Measurements from ENCODE around the gene RPGRIP1L.
A peak's percentile ranks its signal among the peaks of the same experiment; 100 is the strongest.
"Not testable (repeated sequence)": the region's sequence is repeated elsewhere in the genome, so short reads cannot be mapped to it uniquely, and the experiment has no call there.

Gene RPGRIP1L

DNA sequence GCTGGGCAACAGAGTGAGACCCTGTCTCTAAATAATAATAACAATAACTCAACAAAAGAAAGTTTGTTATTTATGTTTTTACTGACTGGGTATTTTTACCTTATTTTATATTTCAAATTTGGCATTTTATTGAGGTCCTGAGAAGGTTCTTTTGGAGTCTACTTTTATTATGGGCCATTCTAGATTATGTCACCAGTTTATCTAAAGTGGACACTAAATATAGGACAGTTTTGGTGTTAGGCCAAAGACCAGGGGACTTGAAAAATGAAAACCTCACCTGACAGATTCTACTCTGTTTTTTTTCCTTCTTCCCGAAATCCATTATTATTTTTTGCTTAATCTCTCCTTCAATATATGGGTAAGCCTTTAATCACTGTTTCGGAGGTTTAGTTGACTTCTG lies 8.4 kb upstream of the RPGRIP1L start:
- no peak for DNase-seq (ENCODE audit: low read depth)

DNA sequence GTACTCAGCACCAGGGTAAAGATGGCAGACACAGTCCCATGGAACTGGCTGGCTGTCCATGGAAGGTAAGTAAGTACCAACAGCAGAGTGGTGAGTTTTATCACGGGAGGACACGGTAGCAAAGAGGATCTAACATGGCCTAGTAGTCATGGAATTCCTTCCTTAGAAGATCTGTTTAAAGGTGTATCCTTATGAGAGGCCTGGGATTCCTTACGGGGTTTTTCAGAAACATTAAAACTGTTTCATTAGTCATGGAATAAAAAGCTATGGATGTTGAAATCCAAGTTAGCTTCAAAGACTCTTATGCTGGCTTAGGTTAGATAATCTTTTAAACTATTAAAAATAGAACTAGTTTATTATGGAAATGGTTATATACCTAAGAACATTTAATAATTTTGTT lies 7.7 kb upstream of the RPGRIP1L start:
- no peak for DNase-seq (ENCODE audit: low read depth)

DNA sequence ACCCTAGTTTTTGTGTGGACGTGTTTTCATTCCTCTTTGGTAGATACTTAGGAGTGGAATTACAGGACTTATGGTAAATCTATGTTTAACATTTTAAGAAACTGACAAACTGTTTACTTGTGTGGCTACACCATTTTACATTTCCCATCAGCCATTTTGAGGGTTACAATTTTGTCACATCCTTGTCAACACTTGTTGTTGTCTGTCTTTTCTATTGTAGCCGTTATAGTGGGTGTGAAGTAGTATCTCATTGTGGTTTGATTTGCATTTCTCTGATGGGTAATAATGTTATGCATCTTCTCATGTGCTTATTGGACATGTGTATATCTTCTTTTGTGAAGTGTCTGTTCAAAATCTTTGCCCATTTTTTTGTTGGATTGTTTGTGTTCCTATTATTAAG lies 4.8 kb upstream of the RPGRIP1L start:
- no peak for DNase-seq (ENCODE audit: low read depth)

DNA sequence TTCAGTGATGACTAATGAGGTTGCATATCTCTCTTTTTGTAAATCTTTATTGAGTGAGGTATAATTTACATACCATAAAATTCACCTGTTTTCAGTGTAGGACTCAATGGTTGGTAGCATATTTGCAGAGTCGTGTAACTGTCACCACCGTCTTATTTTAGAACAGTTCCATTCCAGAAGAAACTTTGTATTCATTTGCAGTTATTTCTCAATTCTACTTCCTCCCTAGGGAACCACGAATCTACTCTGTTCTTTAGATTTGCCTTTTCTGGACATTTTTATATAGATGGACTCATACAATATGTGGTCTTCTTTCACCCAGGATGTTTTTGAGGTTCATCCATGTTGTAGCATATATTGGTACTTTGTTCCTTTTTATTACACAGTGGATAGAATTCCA lies 4.0 kb upstream of the RPGRIP1L start:
- no peak for DNase-seq (ENCODE audit: low read depth)

DNA sequence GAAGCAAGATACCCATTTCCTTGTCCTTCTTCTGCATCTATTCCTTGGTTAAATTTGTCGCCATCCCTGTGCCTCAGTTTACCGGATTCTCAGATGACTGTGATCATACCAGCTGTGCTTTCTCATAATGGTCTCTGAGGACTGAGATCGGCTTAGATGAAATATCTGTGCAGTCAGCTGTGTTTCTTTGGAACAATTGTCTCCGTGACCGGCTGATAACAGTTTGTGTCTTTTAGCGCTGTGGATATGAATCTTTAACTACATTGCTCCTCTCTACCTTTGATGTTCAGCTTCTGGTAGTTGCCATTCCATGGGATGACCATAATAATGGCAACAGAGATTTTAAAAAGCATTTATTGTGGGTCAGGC lies 770 bp upstream of the RPGRIP1L start:
- DNase-seq (ENCODE audit: low read depth): no peak

DNA sequence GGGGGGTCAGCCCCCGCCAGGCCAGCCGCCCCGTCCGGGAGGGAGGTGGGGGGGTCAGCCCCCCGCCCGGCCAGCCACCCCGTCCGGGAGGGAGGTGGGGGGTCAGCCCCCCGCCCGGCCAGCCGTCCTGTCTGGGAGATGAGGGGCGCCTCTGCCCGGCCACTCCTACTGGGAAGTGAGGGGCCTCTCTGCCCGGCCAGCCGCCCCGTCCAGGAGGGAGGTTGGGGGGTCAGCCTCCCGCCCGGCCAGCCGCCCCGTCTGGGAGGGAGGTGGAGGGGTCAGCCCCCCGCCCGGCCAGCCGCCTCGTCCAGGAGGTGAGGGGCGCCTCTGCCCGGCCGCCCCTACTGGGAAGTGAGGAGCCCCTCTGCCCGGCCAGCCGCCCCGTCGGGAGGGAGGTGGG lies 5.4 kb downstream of the RPGRIP1L start:
- DNase-seq (ENCODE audit: low read depth): not testable (repeated sequence)

DNA sequence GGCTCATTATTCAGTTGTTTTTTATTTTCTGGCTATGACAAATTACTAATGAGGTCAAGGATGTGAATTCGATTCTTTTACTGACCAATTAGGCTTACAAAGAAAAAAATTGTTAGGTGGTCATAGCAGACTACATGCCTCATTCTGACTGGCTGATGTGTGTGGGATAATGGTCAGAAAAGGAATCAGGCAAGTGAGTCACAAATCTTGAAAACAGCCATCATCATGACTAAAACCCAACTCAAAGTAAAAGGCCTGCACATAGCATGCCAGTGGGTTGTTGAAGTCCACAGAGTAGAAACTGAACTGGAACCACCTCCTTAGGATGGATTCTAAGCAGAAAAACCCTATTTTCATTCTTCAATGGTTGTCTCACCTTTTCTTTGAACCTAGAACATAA lies 8.6 kb downstream of the RPGRIP1L start:
- peak; percentile 91 for DNase-seq (ENCODE audit: low read depth)

DNA sequence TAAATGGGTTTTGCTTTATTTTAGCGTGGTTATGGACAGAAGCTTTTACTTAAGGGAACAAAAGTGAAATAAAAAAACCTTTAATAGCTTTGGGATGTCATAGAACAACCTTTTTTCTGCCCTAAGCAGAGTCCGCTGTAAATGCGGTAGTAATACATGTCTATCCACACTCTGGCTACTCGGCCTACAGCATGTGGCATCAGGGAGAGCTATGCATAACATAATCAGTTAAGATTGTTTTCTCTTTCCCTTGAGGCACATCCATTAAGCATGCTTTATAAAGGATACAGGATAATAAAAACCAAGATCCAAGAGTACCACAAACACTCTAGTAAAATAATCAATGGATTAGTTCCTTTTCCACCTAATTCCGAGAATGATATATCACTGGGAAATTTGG lies 10.3 kb downstream of the RPGRIP1L start:
- DNase-seq (ENCODE audit: low read depth): no peak

DNA sequence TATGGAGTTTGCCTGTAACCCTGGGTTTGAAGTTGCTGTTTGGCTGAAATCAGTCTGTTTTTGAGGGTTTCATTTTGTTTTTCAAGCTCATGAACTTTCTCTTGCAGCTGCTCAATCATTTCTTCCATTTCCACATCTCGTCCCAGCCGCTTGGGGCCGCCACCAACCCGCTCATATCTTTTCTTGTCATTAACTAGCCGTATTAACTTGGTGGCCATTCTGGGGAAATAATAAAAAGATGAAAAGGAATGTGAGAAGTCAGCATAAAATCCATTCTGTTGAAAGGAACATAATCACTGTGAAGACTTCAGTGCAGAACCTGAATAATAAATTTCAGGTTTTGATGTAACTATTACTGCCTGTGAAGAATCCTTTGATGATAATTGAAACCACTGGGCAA lies 11.5 kb downstream of the RPGRIP1L start:
- no peak for DNase-seq (ENCODE audit: low read depth)

DNA sequence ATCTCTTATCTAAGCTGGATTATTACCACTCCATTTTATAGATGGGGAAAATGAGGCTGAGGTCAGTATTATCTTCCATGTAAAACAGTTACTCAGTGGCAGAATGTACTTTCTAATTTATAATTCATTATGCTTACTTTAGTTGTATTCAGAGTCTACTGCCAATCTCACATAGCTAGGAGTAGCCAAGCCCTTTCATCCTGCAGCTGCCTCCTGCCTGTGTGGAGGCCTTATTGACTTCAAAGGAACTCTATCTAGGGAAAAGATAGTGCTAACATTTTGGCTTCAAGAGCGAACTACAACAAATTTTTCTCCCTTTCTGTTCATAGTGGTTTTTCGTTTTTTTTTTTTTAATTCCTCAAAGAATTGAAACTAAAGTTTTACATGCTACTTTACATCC lies 12.9 kb downstream of the RPGRIP1L start:
- no peak for DNase-seq (ENCODE audit: low read depth)

DNA sequence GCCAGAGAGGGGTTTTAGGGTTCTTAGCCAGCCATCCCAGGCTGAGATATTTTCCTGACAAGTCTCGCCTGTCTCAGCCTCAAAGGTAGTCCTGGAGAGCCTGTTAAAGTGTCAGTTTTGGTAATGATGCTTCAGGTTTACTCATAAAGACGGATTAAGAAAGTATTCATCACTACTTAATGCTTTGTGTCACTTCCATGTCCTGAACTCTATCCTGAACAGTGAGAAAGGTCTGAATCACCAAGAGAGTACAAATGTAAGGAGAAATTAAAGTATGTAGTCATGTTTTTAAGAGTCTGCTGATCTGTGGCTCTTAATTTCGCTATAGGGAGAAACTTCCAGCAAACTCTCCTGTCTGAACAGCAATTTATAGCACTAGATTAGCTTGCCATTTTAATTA lies 14.0 kb downstream of the RPGRIP1L start:
- peak; percentile 39 for DNase-seq (ENCODE audit: low read depth)

DNA sequence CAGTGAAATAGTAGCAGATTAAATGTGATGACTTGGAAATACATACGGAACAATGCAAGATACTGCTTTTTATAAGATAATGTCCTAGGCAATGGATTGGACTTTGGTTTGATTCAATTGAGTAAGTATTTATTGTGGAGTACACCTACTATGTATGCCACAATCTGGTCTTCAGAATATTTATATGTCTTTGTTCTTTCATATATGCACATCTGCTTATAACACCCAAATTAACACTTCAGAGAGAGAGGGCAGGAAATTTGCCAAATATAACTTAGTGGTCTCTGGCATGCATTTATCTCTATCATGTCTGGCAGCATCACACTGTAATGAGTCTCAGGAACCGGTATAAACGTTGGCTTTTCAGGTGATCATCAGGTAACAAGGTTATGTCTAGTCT lies 16.9 kb downstream of the RPGRIP1L start:
- no peak for DNase-seq (ENCODE audit: low read depth)

DNA sequence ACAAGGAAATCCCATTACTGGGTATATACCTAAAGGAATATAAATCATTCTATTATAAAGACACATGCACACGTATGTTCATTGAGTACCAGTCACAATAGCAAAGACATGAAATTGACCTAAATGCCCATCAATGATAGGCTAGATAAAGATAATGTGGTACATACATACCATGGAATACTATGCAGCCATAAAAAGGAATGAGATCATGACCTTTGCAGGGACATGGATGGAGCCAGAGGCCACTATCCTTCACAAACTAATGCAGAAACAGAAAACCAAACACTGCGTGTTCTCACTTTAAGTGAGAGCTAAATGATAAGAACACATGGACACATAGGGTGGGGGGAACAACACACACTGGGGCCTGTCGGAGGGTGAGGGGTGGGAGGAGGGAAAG lies 18.3 kb downstream of the RPGRIP1L start:
- not testable (repeated sequence) for DNase-seq (ENCODE audit: low read depth)

DNA sequence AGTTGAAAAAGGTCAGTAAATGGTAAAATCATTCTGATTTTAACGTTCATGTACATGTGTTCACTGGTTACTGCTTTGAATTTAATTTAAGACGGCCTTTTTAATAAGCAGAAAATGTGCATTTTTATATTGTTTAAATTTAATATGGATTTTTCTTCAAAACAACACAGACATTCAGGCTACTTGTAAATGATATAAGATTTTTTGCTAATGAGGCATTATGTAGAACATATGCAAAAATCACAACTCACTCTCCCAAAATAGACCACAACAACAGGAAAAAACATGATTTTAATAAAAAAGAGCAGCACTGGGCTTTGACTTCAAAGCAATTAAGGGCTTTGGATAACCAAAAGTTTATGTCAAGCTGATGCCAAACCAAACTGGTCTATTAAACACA lies 22.3 kb downstream of the RPGRIP1L start:
- DNase-seq (ENCODE audit: low read depth): no peak

DNA sequence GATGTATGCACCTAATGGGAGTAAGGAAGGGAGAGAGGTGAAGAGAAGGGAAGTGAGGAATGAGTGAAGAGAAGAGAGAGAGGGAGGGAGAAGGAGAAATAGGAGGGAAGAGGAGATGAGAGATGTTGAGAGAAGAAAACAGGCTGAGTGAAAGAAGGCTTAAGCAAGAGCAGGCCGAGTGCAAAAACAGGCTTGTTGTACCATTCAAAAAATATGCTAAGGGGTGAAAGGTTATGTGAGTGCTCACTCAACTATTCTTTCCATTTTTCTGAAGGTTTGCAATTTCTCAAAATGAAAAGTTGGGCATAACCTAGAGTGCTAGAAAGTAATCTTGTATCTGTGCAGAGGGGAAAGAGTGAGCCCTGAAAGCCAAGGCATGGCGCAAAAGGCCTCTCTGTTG lies 22.9 kb downstream of the RPGRIP1L start:
- no peak for DNase-seq (ENCODE audit: low read depth)

DNA sequence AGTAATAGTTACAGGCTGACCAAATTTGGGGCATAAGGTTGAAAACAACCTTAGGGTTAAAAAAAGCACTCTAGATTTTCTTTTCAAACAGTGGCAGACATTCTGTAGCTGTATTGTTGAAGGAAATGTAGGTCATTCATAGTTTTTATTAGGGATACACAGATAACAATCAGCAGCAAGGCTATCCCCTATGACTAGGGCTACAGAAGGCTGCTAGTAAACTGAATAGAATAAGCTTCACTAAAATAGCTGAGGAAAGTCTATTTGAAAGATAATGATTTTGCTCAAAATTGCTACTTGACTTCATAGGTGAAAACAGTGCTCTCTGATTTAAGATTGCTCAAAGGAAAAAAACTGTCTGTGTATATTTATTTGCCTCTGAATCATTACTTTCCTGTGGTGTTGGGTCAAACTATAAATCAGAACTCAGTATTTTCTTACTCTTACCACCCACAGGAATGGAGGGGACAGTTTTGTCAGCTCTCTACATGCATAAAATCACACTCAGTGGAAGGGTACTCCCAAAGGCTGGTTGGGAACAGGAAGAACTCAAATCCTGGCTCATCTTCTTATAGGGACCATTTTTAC lies 24.8 kb downstream of the RPGRIP1L start:
- no peak for DNase-seq (ENCODE audit: low read depth)

DNA sequence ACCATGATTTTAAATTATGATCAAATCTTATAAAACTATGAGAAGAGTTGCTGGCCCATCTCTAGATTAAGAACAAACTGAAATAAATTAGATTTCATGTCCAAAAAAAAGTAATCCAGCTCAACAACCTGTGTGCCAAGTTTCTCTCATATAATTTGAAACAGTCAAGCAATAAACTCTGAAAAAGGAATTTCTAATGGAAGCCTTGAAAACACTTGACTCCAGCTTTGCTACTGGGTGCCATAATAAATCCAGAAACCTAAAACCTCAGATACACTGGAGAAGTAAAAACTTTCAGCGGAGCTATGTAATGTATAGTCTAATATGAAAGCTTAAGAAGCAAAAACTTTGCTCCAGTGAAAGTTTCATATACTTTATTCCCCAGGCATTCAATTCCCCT lies 25.5 kb downstream of the RPGRIP1L start:
- no peak for DNase-seq (ENCODE audit: low read depth)

DNA sequence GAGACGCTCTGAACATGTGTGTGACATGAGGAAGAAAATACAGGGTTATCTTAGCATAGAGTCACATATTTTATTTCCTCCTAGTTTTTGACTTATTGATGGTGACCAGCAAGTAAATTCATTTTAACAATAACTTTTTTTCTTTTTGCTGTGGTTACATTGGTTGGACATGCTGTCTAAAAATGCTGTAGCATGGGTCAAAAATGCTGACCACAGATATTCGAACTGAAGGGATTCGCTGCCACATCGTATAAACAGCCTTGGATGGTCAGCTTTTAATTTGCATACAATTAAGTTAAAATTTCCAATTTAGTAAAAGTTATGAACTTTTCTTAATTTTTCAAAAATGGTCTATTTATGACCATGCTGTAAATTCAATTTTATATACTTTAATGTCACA lies 30.5 kb downstream of the RPGRIP1L start:
- no peak for DNase-seq (ENCODE audit: low read depth)

DNA sequence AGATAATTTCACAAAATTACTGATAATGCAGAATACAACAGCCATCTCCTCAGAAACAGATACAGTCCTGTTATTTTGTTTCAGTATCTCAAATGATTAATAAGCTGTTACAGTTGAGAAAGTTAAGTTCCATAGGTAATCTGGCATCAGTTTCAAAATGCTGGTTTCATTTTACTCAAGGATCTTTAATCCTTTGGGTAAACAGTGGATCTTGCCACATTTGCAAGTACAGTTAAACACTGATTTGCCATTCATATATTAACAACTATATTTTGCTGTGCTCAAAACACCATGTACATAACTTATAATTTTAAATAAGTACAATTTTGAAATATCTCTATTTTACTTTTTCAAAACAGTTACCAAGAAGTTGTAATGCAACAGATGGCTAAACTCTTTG lies 31.2 kb downstream of the RPGRIP1L start:
- DNase-seq (ENCODE audit: low read depth): no peak

DNA sequence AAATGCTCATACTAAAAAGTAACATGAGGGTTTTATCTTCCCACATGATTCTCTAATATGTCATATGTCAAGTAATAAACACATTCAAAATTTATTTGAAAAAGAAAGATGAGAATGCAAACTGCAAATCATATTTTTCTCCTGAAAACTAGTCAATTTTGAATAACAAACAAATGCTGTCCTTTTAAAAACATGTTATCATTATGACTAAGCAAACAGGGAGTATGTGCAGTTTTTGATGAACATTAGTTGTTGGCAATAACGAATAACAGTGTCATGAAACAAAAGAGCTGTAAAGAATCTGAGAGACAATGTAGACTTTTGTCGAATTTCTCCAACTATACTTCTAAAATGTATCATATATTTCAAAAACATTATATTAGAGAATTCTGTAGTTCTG lies 34.8 kb downstream of the RPGRIP1L start:
- no peak for DNase-seq (ENCODE audit: low read depth)

DNA sequence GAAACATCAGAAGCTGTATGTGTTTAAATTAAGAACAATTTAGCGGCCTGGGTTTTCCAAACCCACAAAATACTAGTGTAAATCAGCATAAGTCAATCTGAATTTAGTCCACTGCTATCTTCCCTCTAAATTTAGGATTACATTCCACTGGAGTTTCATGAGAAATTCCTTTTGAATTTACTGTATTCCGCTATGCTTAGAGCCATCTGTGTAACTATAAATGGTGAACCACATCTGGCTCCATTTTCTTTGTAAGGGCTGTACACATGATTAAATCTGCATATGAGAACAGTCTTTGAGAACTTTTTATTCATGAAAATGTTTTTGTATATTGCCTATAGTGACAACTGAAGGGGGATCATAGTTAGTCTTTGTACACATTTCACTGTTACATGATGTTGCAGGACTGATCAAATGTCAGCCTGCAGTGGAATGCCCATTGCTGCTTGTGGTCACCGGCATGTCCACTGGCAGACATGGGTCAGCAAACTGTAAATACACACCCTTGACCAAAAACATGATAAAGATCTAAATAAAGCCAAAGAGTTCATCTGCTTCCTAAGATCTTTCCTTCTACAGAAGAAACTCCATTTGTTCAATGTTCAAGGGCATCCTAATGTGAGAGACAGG lies 36.8 kb downstream of the RPGRIP1L start:
- DNase-seq (ENCODE audit: low read depth): no peak

DNA sequence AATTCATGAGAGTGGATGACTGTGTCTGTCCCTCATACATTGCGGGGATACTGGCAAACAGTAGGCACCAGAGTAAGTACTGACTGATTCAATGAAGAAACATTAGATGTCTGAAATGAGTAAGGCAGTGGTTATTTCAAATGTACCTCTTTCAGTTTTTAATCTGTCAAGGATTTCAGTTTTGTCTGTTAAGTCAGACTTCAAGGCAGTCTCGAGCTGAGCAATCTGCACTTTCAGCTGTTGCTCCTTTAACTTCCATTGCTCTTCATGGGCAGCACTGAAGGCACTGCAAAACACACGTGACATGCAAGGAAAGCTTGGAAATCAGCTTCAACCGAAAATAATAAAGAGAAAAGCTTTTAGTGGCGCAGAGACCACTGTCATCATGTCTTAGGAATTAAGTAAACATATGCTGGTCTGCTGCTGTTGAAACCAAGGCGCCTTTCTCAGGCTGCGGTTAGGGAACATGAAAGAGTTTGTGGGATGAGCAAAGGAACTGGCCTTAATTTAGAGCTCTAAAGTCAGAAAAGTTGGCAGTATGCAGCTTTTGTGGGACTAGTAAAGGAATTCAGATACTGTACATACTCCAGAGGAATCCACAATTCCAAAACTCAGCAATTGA lies 38.8 kb downstream of the RPGRIP1L start:
- DNase-seq (ENCODE audit: low read depth): peak; percentile 79

DNA sequence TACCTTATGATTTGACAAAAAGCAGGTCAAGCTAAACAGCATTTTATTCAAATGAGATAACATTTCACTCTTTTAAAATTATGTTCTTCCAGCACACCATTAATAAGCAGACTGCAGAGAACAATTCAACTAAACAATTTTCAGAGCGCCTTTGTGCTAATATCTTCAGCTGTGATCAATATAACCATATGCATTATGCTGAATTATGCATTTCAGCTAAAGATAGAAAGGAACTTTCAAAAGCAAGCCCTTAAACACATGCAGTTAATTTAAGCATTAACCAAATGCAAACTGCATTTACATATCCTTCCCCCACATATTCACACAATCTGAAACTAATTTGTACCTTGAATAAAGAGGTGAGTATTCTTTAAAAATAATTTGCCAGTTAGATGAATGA lies 41.6 kb downstream of the RPGRIP1L start:
- no peak for DNase-seq (ENCODE audit: low read depth)

DNA sequence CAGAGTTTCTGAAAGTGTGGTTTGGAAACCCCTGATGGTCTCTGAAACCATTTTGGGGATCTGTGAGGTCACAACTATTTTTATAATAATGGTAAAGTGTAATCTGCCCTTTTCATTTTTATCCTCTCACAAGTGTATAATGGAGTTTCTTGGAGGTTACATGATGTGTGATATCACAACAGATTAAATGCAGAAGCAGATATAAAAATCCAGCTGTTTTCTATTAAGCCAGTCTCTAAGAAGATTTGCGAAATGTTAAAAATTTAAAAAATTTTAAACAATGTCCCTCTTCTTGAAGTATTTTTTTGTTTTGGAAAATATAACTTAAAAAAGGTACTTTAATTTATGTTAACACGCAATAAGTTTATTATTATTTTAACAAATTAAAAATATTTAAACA lies 48.7 kb downstream of the RPGRIP1L start:
- DNase-seq (ENCODE audit: low read depth): no peak

All from ELR (cell line).